ENCODE measurements around the gene RAB39B. TPM values are rescaled to one million over a fixed set of nuclear protein-coding genes. Genes with fewer than 3 reads are reported as not detected.

The RAB39B gene, protein sequence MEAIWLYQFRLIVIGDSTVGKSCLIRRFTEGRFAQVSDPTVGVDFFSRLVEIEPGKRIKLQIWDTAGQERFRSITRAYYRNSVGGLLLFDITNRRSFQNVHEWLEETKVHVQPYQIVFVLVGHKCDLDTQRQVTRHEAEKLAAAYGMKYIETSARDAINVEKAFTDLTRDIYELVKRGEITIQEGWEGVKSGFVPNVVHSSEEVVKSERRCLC
- total RNA-seq (2021): 6.9 to 8.0 TPM (median 7.2 TPM) in 3 replicates
- percentile 79 among the genes with signal in this experiment for Bru-seq, nascent RNA
- long read RNA-seq, experiment 1, transcript RAB39B-201 (2 exons, 3,505 nt): major isoform, 24 of 31 reads
- long read RNA-seq, experiment 1, partial matches to known transcripts: 6 of 31 reads
- long read RNA-seq, experiment 1, other reads (novel, unspliced or antisense): 1 of 31 reads
- long read RNA-seq, experiment 2, transcript RAB39B-201 (2 exons, 3,505 nt): major isoform, 9 of 16 reads
- long read RNA-seq, experiment 2, partial matches to known transcripts: 0 of 16 reads
- long read RNA-seq, experiment 2, other reads (novel, unspliced or antisense): 7 of 16 reads
- long read RNA-seq, experiment 3, transcript RAB39B-201 (2 exons, 3,505 nt): major isoform, 6 of 6 reads
- long read RNA-seq, experiment 3, partial matches to known transcripts: 0 of 6 reads
- long read RNA-seq, experiment 3, other reads (novel, unspliced or antisense): 0 of 6 reads

DNA sequence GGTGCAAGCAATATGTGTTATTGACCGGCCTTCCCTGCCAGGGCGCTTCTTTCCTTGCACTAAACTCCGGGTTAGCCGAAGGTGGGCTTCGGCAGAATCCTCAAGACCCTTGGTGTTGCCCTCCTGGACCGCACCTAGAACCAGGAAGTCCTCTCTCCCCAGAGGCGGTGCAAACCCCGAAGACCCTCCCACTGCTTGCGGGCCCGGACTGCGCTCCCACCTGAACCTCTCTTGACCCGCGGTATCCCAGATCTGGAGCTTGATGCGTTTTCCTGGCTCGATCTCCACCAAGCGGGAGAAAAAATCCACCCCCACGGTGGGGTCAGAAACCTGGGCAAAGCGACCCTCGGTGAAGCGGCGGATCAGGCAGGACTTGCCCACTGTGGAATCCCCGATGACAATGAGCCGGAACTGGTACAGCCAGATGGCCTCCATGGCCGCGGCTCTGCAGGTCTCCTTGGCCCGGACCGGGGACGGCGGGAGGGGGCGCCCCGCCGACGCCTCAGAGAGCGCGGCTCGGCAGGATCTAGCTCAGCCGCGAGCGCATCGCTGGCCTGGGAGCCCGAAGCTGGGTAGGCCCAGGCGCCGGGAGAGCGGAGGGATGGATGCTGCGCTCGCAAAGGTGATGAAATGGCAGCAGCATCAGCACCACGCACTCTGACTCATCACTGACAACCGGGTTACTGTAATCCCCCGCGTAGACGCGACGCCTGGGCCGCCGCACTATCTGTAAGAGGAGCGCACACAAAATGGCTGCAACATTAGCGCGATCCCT, at the start of gene RAB39B:
TSS of gene RAB39B (minus strand) at position 638 of the 775 bp plus-strand sequence. CDS start at position 435, 203 bp downstream.
- peak; percentile 64 for DNase-seq (ENCODE audit: low spot score)
- peak; percentile 53; the same call in 1 of the 2 replicates for TF ChIP-seq GABPB1 (CRISPR knock-in tag; IDR thresholded peaks at IDR 0.05)
- TF ChIP-seq ZNF317 (CRISPR knock-in tag; IDR thresholded peaks at IDR 0.05; ENCODE audit: borderline replicate concordance, low read depth): no peak
- TF ChIP-seq SP1 (CRISPR knock-in tag; conservative IDR thresholded peaks at IDR 0.05): peak; percentile 60
- TF ChIP-seq, protein P1, sequence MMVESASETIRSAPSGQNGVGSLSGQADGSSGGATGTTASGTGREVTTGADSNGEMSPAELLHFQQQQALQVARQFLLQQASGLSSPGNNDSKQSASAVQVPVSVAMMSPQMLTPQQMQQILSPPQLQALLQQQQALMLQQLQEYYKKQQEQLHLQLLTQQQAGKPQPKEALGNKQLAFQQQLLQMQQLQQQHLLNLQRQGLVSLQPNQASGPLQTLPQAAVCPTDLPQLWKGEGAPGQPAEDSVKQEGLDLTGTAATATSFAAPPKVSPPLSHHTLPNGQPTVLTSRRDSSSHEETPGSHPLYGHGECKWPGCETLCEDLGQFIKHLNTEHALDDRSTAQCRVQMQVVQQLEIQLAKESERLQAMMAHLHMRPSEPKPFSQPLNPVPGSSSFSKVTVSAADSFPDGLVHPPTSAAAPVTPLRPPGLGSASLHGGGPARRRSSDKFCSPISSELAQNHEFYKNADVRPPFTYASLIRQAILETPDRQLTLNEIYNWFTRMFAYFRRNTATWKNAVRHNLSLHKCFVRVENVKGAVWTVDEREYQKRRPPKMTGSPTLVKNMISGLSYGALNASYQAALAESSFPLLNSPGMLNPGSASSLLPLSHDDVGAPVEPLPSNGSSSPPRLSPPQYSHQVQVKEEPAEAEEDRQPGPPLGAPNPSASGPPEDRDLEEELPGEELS (CRISPR knock-in tag; IDR thresholded peaks at IDR 0.05): no peak
- 0 out of 2 replicates have a peak, but pooled peaks have one; percentile 31 for TF ChIP-seq KAT7 (CRISPR knock-in tag; IDR thresholded peaks at IDR 0.05; ENCODE audit: borderline replicate concordance)
- TF ChIP-seq ZBTB21 (CRISPR knock-in tag; IDR thresholded peaks at IDR 0.05; ENCODE audit: borderline replicate concordance): no peak
- TF ChIP-seq, protein P2, sequence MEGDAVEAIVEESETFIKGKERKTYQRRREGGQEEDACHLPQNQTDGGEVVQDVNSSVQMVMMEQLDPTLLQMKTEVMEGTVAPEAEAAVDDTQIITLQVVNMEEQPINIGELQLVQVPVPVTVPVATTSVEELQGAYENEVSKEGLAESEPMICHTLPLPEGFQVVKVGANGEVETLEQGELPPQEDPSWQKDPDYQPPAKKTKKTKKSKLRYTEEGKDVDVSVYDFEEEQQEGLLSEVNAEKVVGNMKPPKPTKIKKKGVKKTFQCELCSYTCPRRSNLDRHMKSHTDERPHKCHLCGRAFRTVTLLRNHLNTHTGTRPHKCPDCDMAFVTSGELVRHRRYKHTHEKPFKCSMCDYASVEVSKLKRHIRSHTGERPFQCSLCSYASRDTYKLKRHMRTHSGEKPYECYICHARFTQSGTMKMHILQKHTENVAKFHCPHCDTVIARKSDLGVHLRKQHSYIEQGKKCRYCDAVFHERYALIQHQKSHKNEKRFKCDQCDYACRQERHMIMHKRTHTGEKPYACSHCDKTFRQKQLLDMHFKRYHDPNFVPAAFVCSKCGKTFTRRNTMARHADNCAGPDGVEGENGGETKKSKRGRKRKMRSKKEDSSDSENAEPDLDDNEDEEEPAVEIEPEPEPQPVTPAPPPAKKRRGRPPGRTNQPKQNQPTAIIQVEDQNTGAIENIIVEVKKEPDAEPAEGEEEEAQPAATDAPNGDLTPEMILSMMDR (IDR thresholded peaks at IDR 0.05): no peak
- 0 out of 2 replicates have a peak, but pooled peaks have one; percentile 44 for TF ChIP-seq FOXK1 (CRISPR knock-in tag; IDR thresholded peaks at IDR 0.05)
- TF ChIP-seq, protein P3, sequence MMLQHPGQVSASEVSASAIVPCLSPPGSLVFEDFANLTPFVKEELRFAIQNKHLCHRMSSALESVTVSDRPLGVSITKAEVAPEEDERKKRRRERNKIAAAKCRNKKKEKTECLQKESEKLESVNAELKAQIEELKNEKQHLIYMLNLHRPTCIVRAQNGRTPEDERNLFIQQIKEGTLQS (CRISPR knock-in tag; conservative IDR thresholded peaks at IDR 0.05): 0 out of 2 replicates have a peak, but pooled peaks have one; percentile 60
- TF ChIP-seq, protein P4, sequence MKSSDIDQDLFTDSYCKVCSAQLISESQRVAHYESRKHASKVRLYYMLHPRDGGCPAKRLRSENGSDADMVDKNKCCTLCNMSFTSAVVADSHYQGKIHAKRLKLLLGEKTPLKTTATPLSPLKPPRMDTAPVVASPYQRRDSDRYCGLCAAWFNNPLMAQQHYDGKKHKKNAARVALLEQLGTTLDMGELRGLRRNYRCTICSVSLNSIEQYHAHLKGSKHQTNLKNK (CRISPR knock-in tag; IDR thresholded peaks at IDR 0.05): no peak
- no peak for TF ChIP-seq GTF2I (CRISPR knock-in tag; conservative IDR thresholded peaks at IDR 0.05)
- TF ChIP-seq, protein P5, sequence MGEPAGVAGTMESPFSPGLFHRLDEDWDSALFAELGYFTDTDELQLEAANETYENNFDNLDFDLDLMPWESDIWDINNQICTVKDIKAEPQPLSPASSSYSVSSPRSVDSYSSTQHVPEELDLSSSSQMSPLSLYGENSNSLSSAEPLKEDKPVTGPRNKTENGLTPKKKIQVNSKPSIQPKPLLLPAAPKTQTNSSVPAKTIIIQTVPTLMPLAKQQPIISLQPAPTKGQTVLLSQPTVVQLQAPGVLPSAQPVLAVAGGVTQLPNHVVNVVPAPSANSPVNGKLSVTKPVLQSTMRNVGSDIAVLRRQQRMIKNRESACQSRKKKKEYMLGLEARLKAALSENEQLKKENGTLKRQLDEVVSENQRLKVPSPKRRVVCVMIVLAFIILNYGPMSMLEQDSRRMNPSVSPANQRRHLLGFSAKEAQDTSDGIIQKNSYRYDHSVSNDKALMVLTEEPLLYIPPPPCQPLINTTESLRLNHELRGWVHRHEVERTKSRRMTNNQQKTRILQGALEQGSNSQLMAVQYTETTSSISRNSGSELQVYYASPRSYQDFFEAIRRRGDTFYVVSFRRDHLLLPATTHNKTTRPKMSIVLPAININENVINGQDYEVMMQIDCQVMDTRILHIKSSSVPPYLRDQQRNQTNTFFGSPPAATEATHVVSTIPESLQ (CRISPR knock-in tag; IDR thresholded peaks at IDR 0.05): no peak
- no peak for TF ChIP-seq ETV6 (CRISPR knock-in tag; IDR thresholded peaks at IDR 0.05)
- TF ChIP-seq SOX15 (CRISPR knock-in tag; IDR thresholded peaks at IDR 0.05): no peak
- no peak for TF ChIP-seq MXD4 (CRISPR knock-in tag; IDR thresholded peaks at IDR 0.05; ENCODE audit: borderline replicate concordance)
- TF ChIP-seq, protein P6, sequence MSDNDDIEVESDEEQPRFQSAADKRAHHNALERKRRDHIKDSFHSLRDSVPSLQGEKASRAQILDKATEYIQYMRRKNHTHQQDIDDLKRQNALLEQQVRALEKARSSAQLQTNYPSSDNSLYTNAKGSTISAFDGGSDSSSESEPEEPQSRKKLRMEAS (CRISPR knock-in tag; IDR thresholded peaks at IDR 0.05): 0 out of 2 replicates have a peak, but pooled peaks have one; percentile 56
- TF ChIP-seq ZNF219 (CRISPR knock-in tag; IDR thresholded peaks at IDR 0.05; ENCODE audit: borderline replicate concordance): no peak
- peak within 1 kb of the TSS; percentile 82 for H3K4me3 Mint-ChIP-seq
- H3K36me3 Mint-ChIP-seq: 0 out of 2 replicates have a peak, but pooled peaks cover 3% of the 10 kb centered on the region
- ChIA-PET POLR2A (no interaction called here), CTCF (interaction anchor here (0.9 kb wide), 1 partner anchor 48 kb away, joined by 3 read pairs; the partner anchor contains the start of gene VBP1)
- H3K27ac Mint-ChIP-seq: no peak within 1 kb of the TSS; the same call in 1 of the 2 replicates
- peaks cover 12% of the 10 kb centered on the region for H3K4me1 Mint-ChIP-seq
- peak; percentile 94 for ATAC-seq
- H3K9me3 Mint-ChIP-seq: no peaks in the 10 kb centered on the region
- H3K27me3 Mint-ChIP-seq (ENCODE audit: low read depth): no peaks in the 10 kb centered on the region

Data from WTC11 (cell line).